ENCODE results near the gene CTXN1.
"Not testable (repeated sequence)": the region's sequence is repeated elsewhere in the genome, so short reads cannot be mapped to it uniquely, and the experiment has no call there.

The CTXN1 gene

DNA sequence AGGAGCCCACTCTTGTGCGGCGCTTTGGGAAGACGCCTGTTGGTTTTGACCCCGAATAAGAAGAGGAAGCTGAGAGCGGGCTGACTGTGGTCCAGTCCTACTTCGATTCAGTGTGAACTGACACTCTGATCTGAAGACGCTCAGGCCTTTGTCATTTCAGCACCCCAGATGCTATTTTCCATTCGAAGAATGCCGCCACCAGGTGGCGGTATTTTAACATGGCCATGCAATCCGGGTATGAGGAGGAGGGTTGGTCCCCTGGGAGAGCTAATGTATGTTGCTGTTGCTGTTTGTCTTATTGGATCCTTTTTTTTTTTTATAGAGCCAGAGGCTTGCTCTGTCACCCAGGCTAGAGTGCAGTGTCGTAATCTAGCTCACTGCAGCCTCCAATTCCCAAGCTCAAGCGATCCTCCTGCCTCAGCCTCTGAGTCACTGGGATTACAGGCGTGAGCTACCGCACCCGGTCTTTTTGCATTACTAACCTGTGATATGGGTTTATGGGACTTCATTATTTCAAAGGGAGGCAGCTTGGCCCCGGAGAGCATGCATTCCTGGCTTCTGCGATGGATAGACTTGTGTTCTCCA lies 18.3 kb upstream of the CTXN1 start:
- peak; percentile 67 to 70 for DNase-seq

- DNase-seq: peak; percentile 98 to 99
Measured at GRCh38 chr19:7943444-7944176, 17.7 kb upstream of the CTXN1 start, which contains the start of gene TIMM44. Gene TIMM44 (minus strand): TSS chr19:7943666. CDS start chr19:7943651, 15 bp downstream.

GRCh38 chr19:7942981-7943443 lies 17.1 kb upstream of the CTXN1 start:
- DNase-seq: no peak

- DNase-seq: no peak
Measured at GRCh38 chr19:7941895-7942596, 16.1 kb upstream of the CTXN1 start.

DNA sequence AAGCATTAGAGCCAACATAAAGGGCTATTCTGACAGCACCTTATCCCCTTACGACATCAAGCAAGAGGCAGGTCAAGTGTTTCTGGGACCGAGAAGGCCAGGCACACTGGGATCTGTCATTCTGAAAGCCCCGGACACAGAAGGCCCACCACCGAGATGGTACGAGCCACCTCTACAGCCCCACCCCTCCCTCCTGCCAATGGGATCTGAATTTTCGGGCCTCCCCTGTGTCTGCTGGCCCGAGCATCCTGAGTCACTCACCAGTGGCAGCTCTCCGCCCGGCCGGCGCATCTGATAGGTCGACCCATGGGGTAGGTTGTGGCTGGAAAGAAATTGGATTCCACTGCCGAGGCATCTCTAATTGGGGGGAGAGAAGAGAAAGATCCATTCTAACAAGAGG lies 14.9 kb upstream of the CTXN1 start:
- DNase-seq: no peak

- no peak for DNase-seq
Measured at GRCh38 chr19:7934766-7935165, 8.8 kb upstream of the CTXN1 start.

- DNase-seq: no peak
Measured at GRCh38 chr19:7933828-7934725, 8.1 kb upstream of the CTXN1 start.

DNA sequence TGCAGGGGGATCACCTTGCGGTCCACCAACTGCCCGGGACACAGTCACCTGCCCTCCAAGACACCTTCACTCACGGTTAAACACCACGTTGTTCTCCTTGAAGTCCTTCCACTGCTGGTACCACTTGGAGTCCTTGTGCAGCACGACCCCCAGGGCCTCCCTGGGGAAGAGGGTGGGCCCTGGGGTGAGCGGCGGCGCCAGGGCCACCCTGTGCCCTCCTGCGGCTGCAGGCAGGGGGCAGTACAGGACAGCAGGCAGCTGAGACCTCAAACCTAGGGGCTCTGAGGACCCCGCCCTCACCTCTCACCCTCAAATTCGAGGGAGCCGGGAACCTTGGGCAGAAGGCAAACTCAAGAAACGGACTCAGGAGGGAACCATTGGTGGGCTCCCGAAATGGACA lies 7.5 kb upstream of the CTXN1 start:
- no peak for DNase-seq

GRCh38 chr19:7932930-7933300 lies 7.0 kb upstream of the CTXN1 start:
- DNase-seq: no peak

DNA sequence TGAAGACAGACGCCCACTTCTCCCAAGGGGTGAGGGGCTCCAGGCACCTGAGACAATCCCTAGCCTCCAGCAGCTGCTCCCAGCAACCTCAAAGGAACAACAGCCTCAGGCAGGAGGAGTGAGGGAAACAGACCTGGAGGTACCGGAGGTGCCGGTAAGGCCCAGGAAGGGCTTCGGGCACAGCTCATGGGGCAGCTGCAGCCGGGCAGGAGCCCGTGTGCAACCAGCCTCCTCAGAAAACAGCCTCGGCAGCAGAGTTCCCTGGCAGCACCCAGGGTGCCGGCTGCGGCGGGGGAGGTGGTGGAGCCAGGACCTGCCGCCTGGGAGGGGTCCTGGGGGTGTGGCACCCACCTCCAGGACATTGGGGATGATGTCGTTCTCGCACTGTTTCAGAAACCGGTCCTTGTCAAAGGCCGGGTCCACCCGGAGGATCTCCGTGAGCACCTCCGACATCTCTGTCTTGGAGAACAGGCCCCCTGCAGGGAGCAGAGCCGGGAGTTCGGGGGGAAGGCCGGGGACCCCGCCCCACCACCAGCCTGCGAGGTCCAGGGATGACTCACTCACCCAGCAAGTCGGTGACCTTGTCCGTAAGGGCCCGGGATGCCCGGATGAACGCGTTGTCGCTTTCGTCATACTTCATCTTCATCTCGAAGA lies 6.5 kb upstream of the CTXN1 start:
- no peak for DNase-seq

DNA sequence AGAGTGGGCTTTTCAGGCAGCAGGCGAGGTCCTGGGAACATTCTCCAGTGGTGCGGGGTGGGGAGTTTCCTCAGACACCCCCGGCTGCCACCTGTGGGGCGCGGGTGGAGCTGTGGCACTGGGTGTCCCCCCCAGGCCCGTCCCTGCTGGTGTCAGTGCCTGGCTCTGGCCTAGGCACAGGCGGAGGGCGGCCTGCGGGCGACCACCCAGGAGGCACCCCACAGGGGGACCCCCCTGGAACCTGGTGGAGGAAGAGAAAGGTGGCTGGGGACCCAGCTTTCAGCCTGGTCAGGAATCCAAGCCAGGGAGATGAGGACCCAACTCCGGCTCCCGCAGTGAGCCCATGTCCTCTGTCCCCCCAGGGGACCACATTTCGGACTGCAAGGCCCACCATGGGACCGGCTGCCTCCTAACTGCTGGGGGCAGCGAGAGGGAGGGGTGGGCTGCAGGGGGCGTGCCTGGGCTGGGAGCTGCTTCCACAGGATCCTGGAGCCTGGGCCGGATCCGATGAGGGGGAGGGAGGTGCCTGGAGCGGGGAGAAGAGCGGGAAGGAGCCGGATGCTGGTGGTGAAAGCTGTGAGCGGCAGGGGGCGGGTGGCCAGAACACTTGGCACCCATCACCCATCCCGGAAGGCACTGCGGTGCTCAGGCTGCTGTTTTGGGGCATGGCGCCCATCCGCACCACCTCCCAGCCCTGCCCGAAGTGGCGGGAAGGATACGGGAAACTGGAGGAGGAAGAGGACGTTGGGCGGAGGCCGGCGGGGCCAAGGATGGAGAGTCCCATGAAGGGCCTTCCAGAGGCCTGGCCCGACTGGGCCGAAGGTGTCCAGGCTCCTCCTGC lies 5.5 kb upstream of the CTXN1 start:
- no peak for DNase-seq

- DNase-seq: no peak
Measured at GRCh38 chr19:7930765-7931164, 4.8 kb upstream of the CTXN1 start.

- DNase-seq: not testable (repeated sequence)
Measured at GRCh38 chr19:7930030-7930429, 4.1 kb upstream of the CTXN1 start.

DNA sequence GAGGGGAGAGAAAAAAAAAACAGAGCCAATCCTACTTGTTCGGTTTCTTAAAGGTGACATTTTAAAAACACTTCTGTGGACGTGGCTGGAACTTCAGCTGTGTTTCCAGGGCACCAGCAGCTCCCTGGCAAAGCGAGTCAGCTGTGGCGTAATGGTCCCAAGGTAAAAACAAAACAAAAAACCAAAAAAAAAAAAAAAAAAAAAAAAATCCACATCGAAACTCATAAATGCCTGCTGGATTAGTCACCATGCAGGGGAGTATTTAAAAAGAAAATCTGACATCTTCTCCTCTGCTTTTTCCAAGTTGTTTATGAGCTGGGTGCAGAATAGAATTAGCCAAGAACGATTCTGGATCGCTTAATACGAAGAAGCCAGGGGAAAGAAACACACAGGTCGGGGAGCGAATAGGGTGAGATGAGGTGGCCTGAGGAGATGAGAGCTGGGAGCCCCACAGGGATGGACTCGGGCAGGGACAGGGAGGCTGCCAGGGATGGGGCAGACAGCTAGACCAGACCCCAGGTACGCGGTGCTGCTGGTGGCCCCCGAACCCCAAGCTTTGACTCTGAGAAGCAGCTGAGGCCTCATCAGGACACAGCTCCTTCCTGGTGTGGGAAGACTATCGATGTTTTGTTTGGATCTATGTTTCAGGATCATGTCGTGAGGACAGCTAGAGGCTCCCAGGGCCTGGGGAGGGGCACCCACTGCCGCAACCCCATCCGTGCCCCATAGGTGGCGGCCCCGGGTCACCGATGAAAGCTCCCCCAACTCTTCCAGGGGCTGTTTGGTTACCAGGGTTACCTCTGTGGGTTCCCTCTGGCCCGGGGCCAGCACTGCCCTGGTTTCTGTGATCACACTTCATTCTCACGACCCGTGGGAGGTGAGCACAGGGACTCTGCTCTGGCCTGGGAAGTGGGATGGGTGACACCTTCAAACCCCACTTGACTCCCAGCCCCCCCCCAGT lies 3.1 kb upstream of the CTXN1 start:
- DNase-seq: peak in 1 of 2 experiments; percentile 43

- DNase-seq: no peak
Measured at GRCh38 chr19:7928334-7928706, 2.4 kb upstream of the CTXN1 start.

- DNase-seq: no peak
Measured at GRCh38 chr19:7927605-7928333, 1.8 kb upstream of the CTXN1 start.

- DNase-seq: no peak
Measured at GRCh38 chr19:7926727-7927604, 1.0 kb upstream of the CTXN1 start.

GRCh38 chr19:7925171-7925851 lies 624 bp downstream of the CTXN1 start:
- DNase-seq: peak; percentile 54 to 71
